CD4-positive, alpha-beta T cell (primary cell): ENCODE measurements around the gene RNF220. TPM values are rescaled to one million over a fixed set of nuclear protein-coding genes. Genes with fewer than 3 reads are reported as not detected.

Experiments used
- ATAC-seq: fragments of 200-7000 bp; cut with Tn5 transposase; one replicate; pipeline ENCODE4 v1.10.0; 2022; ENCODE audit warnings: mild to moderate bottlenecking; ENCODE audit not compliant: poor library complexity
- CTCF ChIA-PET: fragments of 350-600 bp; sonication (Branson Sonifier 250); formaldehyde crosslinking; loops from one replicate; lab custom pipeline; 2021; ENCODE audit warnings: antibody characterized with exemption, inconsistent platforms; lab: Charles Lee
- POLR2A ChIA-PET: fragments of 350-600 bp; sonication (Branson Sonifier 250); formaldehyde crosslinking; loops from one replicate; lab custom pipeline; 2021; ENCODE audit warnings: antibody characterized with exemption, inconsistent platforms; lab: Charles Lee
- DNase-seq, 14 experiments: peaks; one replicate each; pipeline ENCODE4 v3.0.0-alpha.2; 2013 to 2020; ENCODE audit warnings: mixed read lengths in 2 of 14
- H3K27ac ChIP-seq, 2 donors: one replicate each; pipeline versions ENCODE4 v1.5.1 to v1.7.0; 2013; ENCODE audit warnings: low read length in 2 of 2, low read depth in 1 of 2, mild to moderate bottlenecking in 1 of 2
- H3K27me3 ChIP-seq, 2 experiments: 1 replicate in 1 of 2; 2 replicates in 1 of 2; pipeline versions ENCODE4 v1.6.1 to v1.7.0; 2013; ENCODE audit warnings: low read length in 2 of 2, control low read depth in 1 of 2, mild to moderate bottlenecking in 1 of 2, moderate library complexity in 1 of 2; ENCODE audit not compliant: insufficient read depth in 2 of 2, control insufficient read depth in 1 of 2
- H3K36me3 ChIP-seq: one replicate; pipeline ENCODE4 v1.6.1; 2013; ENCODE audit warnings: low read length, control low read depth; ENCODE audit not compliant: insufficient read depth
- H3K4me1 ChIP-seq: one replicate; pipeline ENCODE4 v1.6.1; 2013; ENCODE audit warnings: low read length, control low read depth; ENCODE audit not compliant: insufficient read depth
- H3K4me3 ChIP-seq: one replicate; pipeline ENCODE4 v1.5.1; 2013; ENCODE audit warnings: mild to moderate bottlenecking, low read length, moderate library complexity
- H3K9me3 ChIP-seq, 2 experiments: 1 replicate in 1 of 2; 2 replicates in 1 of 2; pipeline versions ENCODE4 v1.6.1 to v1.7.0; 2013; ENCODE audit warnings: low read length in 2 of 2, mild to moderate bottlenecking in 2 of 2, control low read depth in 1 of 2, moderate library complexity in 1 of 2; ENCODE audit not compliant: control insufficient read depth in 1 of 2, insufficient read depth in 1 of 2
- H3K27ac Mint-ChIP-seq: one replicate; pipeline ENCODE4 v1.8.0; 2020; ENCODE audit warnings: mixed read lengths
- H3K27me3 Mint-ChIP-seq: one replicate; pipeline ENCODE4 v1.8.0; 2021; ENCODE audit warnings: mixed read lengths
- H3K36me3 Mint-ChIP-seq: one replicate; pipeline ENCODE4 v1.8.0; 2021; ENCODE audit warnings: low read depth, mixed read lengths
- H3K4me1 Mint-ChIP-seq: one replicate; pipeline ENCODE4 v1.8.0; 2021; ENCODE audit warnings: low read depth, mixed read lengths
- H3K4me3 Mint-ChIP-seq: one replicate; pipeline ENCODE4 v1.8.0; 2020; ENCODE audit warnings: mild to moderate bottlenecking, mixed read lengths
- H3K9me3 Mint-ChIP-seq: one replicate; pipeline ENCODE4 v1.8.0; 2020; ENCODE audit warnings: mixed read lengths
- CTCF ChIP-seq: fragments of 200-600 bp; IDR thresholded peaks from one replicate; pipeline ENCODE4 v1.8.0; 2022; ENCODE audit warnings: antibody characterized with exemption, mild to moderate bottlenecking
- intact Hi-C, 2 experiments: fragments of 100-400 bp; cut with DNase I in 1 of 2; cut with micrococcal nuclease in 1 of 2; formaldehyde crosslinking; loops; one replicate each; pipeline versions ENCODE4 v1.15.1 to v1.9.0; 2023 to 2025; cut with DNase I, micrococcal nuclease
- total RNA-seq, 174 experiments: library from RNA in 2 of 174; stranded (reverse) in 2 of 174; gene quantifications; one replicate each; pipeline ENCODE4 v1.2.3 and lab custom pipeline; 2021 to 2026

Gene RNF220
- total RNA-seq, 2 experiments from 2014 or later: 76.0 to 77.9 TPM

GRCh38 chr1:44661781-44662682, 257.0 kb downstream of the RNF220 start:
- no peaks in the 10 kb centered on the region for H3K36me3 ChIP-seq
- no peaks in the 10 kb centered on the region for H3K27me3 ChIP-seq
- H3K27ac Mint-ChIP-seq: no peak overlapping the region
- no peak for TF ChIP-seq CTCF
- ChIA-PET POLR2A (interaction anchor here (1.2 kb wide), 1 partner anchor 35 kb away, joined by 3 read pairs; no protein-coding TSS in a partner anchor), CTCF (interaction anchor here (0.9 kb wide), 1 partner anchor 9 kb away, joined by 3 read pairs; no protein-coding TSS in a partner anchor)
- peaks cover 15% of the 10 kb centered on the region for H3K4me1 Mint-ChIP-seq
- H3K27ac ChIP-seq: no peak overlapping the region
- no peak overlapping the region for H3K4me3 Mint-ChIP-seq
- no peaks in the 10 kb centered on the region for H3K9me3 ChIP-seq
- intact Hi-C loops: no loop called here
- H3K9me3 Mint-ChIP-seq: no peaks in the 10 kb centered on the region
- no peaks in the 10 kb centered on the region for H3K27me3 Mint-ChIP-seq
- ATAC-seq (no peak), DNase-seq (no peak)
- no peaks in the 10 kb centered on the region for H3K36me3 Mint-ChIP-seq
- H3K4me1 ChIP-seq: peaks cover 16% of the 10 kb centered on the region
- H3K4me3 ChIP-seq: no peak overlapping the region

DNA sequence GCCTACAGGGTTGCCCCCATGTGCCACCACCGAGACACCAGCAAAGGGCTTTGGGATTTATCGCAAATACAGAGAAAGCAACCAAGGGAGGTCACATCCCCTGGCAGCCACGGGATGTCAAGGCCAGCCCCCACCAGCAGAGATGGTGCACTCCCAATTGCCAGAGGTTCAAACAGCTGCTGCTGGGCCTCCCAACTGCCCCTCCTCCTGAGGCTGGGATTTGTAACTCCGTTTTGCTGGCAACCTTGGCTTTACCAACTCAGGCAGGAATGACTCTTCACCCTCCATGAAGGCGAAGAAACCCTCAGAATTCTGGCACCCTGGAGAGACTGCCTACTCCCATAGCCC, 257.6 kb downstream of the RNF220 start:
- Histone ChIP-seq H3K4me3 (no peak overlapping the region), H3K4me1 (peaks cover 16% of the 10 kb centered on the region), H3K27ac (no peak overlapping the region), H3K9me3 (no peaks in the 10 kb centered on the region), H3K36me3 (no peaks in the 10 kb centered on the region), H3K27me3 (no peaks in the 10 kb centered on the region)
- intact Hi-C loops: no loop called here
- ChIA-PET CTCF (interaction anchor here (0.9 kb wide), 1 partner anchor 10 kb away, joined by 3 read pairs; no protein-coding TSS in a partner anchor), POLR2A (interaction anchor here (1.2 kb wide), 1 partner anchor 34 kb away, joined by 3 read pairs; no protein-coding TSS in a partner anchor)
- H3K27ac Mint-ChIP-seq: no peak overlapping the region
- H3K4me1 Mint-ChIP-seq: peaks cover 15% of the 10 kb centered on the region
- no peaks in the 10 kb centered on the region for H3K27me3 Mint-ChIP-seq
- H3K9me3 Mint-ChIP-seq: no peaks in the 10 kb centered on the region
- ATAC-seq (no peak), DNase-seq (no peak)
- no peak overlapping the region for H3K4me3 Mint-ChIP-seq
- no peak for TF ChIP-seq CTCF
- no peaks in the 10 kb centered on the region for H3K36me3 Mint-ChIP-seq

DNA sequence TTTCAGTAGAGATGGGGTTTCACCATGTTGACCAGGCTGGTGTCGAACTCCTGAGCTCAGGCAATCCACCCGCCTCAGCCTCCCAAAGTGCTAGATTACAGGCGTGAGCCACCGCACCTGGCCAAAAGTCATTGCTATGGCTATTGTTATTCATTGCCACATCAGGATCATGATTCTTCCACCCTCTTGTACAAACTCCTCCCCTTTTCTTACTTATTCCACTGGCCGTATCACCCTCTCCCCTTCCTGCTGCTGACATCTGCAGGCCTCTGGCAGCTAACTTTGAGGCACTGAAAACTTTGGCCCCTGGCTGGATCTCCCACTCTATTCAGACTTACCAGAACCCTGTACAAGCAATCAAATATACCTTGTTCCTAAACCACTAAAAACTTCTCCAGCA, 258.4 kb downstream of the RNF220 start:
- TF ChIP-seq CTCF: no peak
- H3K27ac Mint-ChIP-seq: no peak overlapping the region
- no peak for ATAC-seq
- POLR2A ChIA-PET: interaction anchor here (1.8 to 2.3 kb wide), 2 partner anchors 11 to 32 kb away, joined by 5 to 8 read pairs; partner anchors contain the start of genes ARMH1 and TMEM53
- no peak overlapping the region for H3K4me3 Mint-ChIP-seq
- no peaks in the 10 kb centered on the region for H3K9me3 Mint-ChIP-seq
- no peak for DNase-seq
- H3K4me1 Mint-ChIP-seq: peaks cover 15% of the 10 kb centered on the region
- no peaks in the 10 kb centered on the region for H3K36me3 ChIP-seq
- H3K27ac ChIP-seq: no peak overlapping the region
- intact Hi-C loops: no loop called here
- peaks cover 16% of the 10 kb centered on the region for H3K4me1 ChIP-seq
- no peaks in the 10 kb centered on the region for H3K9me3 ChIP-seq
- H3K36me3 Mint-ChIP-seq: no peaks in the 10 kb centered on the region
- CTCF ChIA-PET: interaction anchor here (0.7 to 0.9 kb wide), 2 partner anchors 11 to 327 kb away, joined by 3 read pairs; no protein-coding TSS in a partner anchor
- H3K4me3 ChIP-seq: no peak overlapping the region
- no peaks in the 10 kb centered on the region for H3K27me3 ChIP-seq
- H3K27me3 Mint-ChIP-seq: no peaks in the 10 kb centered on the region
